Esophagus mucosa (tissue), 1 donor: ENCODE data around the gene PROSER3. TPM values are rescaled to one million over a fixed set of nuclear protein-coding genes. Genes with fewer than 3 reads are reported as not detected.

Experiments
- ATAC-seq: fragments of 200-7000 bp; cut with Tn5 transposase; one replicate; pipeline ENCODE4 v1.9.1; 2020
- total RNA-seq: library from RNA; stranded (reverse); gene quantifications from one replicate; pipeline ENCODE4 v1.2.4, GENCODE V29; 2023
- donor health status: DM: yes; HTN: yes; CAD: no.

Gene PROSER3
- total RNA-seq, 1 donor from 2014 or later, result 14.7 TPM

GRCh38 chr19:35777961-35778360 is 20.0 kb downstream of the PROSER3 start:
- no peak for ATAC-seq

- ATAC-seq, result no peak
Observed at GRCh38 chr19:35779033-35779432, 21.1 kb downstream of the PROSER3 start.

- ATAC-seq, result no peak
Observed at GRCh38 chr19:35780058-35780457, 22.1 kb downstream of the PROSER3 start.

DNA sequence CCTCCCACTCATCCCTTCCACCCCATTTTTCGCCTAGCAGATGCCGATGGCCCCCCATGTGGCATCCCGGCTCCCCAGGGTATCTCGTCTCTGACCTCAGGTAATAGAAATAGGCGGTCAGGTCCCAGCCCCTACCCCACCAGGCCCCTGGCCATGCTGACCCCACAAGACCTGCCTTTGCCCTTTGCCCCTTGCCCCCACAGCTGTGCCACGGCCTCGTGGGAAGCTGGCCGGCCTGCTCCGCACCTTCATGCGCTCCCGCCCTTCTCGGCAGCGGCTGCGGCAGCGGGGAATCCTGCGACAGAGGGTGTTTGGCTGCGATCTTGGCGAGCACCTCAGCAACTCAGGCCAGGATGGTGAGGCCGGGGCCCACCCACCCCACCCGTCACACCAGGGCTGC is 22.7 kb downstream of the PROSER3 start:
- ATAC-seq, result no peak

DNA sequence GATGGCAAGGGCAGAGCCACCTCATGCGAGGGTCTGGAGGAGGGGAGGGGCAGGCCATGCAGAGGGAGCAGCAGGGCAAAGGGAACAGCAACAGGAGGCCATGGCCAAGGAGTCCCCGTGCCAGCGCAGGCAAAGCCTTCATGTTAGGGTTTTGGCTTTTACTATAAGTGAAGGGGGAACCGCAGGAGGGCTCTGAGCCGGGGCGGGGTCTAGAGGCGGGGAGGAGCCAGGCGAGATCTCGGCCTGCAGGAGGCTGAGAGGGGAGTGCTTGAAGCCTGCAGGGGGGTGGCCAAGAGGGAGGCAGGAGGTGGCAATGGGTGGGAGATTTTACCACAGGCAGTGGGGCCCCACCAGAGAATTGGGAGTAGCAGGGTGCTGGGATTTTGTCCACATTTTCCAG is 23.7 kb downstream of the PROSER3 start:
- ATAC-seq, result no peak

GRCh38 chr19:35782589-35782988 is 24.6 kb downstream of the PROSER3 start:
- ATAC-seq, result no peak

- no peak for ATAC-seq
Observed at GRCh38 chr19:35783469-35784434, 25.8 kb downstream of the PROSER3 start.

- no peak for ATAC-seq
Observed at GRCh38 chr19:35784503-35785338, 26.7 kb downstream of the PROSER3 start.

GRCh38 chr19:35785339-35785627 is 27.3 kb downstream of the PROSER3 start:
- no peak for ATAC-seq

GRCh38 chr19:35786299-35787160 is 28.6 kb downstream of the PROSER3 start:
- ATAC-seq, result no peak

GRCh38 chr19:35787227-35787799 is 29.3 kb downstream of the PROSER3 start:
- no peak for ATAC-seq

GRCh38 chr19:35788205-35788960 is 30.4 kb downstream of the PROSER3 start:
- no peak for ATAC-seq

GRCh38 chr19:35789195-35789977 is 31.4 kb downstream of the PROSER3 start:
- no peak for ATAC-seq

GRCh38 chr19:35789978-35790944 is 32.3 kb downstream of the PROSER3 start:
- no peak for ATAC-seq

- ATAC-seq, result no peak
Observed at GRCh38 chr19:35790981-35791813, 33.2 kb downstream of the PROSER3 start.

- no peak for ATAC-seq
Observed at GRCh38 chr19:35791814-35792279, 33.9 kb downstream of the PROSER3 start.

GRCh38 chr19:35792312-35792711 is 34.3 kb downstream of the PROSER3 start:
- ATAC-seq, result no peak

GRCh38 chr19:35792888-35793287 is 34.9 kb downstream of the PROSER3 start:
- ATAC-seq, result no peak
